SK-N-MC (cell line): ENCODE results near the gene KRTAP5-10.

Source experiments
- EZH2 ChIP-seq: fragments of 200-600 bp; sonication (generic); IDR thresholded peaks from one replicate; pipeline ENCODE4 v1.6.1; 2017; ENCODE audit warnings: antibody characterized with exemption
- FOXP2 ChIP-seq: optimal IDR thresholded peaks from 2 replicates; pipeline ENCODE3; 2011; ENCODE audit warnings: mild to moderate bottlenecking, moderate library complexity; ENCODE audit not compliant: insufficient read depth; ENCODE audit errors: extremely low read length, control extremely low read depth
- POLR2AphosphoS5 ChIP-seq: IDR thresholded peaks from 2 replicates; pipeline ENCODE4 v1.6.1; 2012; ENCODE audit warnings: mild to moderate bottlenecking, low read depth, low read length, borderline replicate concordance

DNA sequence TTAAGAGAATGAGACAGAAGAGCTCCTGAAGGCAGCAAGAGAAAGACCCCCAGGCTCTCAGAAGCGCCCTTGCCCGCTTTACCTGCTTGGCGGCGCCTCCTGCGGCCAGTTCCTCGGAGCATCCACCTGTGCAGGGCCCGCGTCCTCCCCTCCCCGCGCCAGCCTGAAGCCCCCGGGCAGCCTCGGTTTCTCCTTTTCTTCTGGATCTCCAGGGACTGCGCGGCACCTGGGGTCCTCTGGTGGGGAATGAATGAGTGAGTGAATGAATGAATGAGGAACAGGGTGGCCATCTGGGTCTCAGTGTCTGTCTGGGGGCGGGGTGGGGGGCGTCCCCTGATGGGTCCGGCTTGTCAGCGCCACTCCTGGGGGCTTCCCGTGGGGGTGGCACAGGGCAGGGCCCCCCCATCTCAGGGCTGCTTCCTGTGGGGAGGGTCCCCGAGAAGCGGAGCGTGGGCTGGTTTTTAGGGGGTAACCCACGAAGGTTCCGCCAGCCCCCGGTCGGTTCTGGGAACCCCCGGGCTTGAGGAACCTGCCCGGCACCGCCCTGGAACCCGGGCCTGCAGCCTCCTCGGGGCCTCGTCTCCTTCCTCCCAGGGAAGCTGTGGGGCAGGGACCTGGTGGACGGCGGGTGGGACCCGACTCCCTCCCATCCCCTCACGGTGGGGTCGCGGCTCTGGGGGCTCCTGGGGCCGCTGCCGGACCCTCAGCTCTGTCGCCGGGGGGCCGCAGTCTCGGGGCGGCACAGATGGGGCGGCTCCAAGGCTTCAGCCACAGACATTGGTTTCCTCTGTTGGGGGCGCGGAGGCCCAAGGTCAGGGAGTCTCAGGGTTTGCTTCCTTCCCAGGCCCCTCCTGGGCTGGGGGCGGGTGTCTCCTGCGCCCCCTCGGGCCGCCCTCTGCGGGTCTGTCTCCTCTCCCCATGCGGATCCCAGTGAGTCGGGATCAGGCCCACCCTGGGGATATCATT is 46.6 kb upstream of the KRTAP5-10 start:
- no peak for TF ChIP-seq EZH2
- TF ChIP-seq FOXP2 = no peak
- TF ChIP-seq POLR2AphosphoS5 = no peak
